K562 (cell line): Measurements from ENCODE around the gene PEF1. TPM values are rescaled to one million over a fixed set of nuclear protein-coding genes. Genes with fewer than 3 reads are reported as not detected.

Experiments used
- ELF1 ChIP-seq: fragments of 200-800 bp; sonication (Bioruptor generic); IDR thresholded peaks from 2 replicates; pipeline ENCODE4 v1.6.1; 2016; ENCODE audit warnings: missing genetic modification characterization, missing compliant biosample characterization
- GATA2 ChIP-seq: sonication (generic); formaldehyde crosslinking; IDR thresholded peaks from 2 replicates; pipeline ENCODE4 v1.4.0; 2020; ENCODE audit warnings: mild to moderate bottlenecking, missing genetic modification reagents
- IFI16 ChIP-seq: fragments of 250-450 bp; sonication (Bioruptor Pico); IDR thresholded peaks from 2 replicates; pipeline ENCODE4 v2.1.2; 2022; ENCODE audit warnings: mild to moderate bottlenecking, inconsistent platforms
- ILF3 ChIP-seq: fragments of 450-650 bp; IDR thresholded peaks from 2 replicates; pipeline ENCODE4 v1.6.1; 2018; ENCODE audit warnings: antibody characterized with exemption, mild to moderate bottlenecking, moderate library complexity, borderline replicate concordance
- MAFK ChIP-seq: IDR thresholded peaks from 2 replicates; pipeline ENCODE4 v1.6.1; 2011; ENCODE audit warnings: low read length, improper control_type of control experiment
- MEF2A ChIP-seq: IDR thresholded peaks from 2 replicates; pipeline ENCODE4 v1.6.1; 2011; ENCODE audit warnings: low read depth, mild to moderate bottlenecking, low read length, moderate library complexity; ENCODE audit not compliant: control insufficient read depth
- PHB2 ChIP-seq: fragments of 450-650 bp; IDR thresholded peaks from 2 replicates; pipeline ENCODE4 v1.6.1; 2017; ENCODE audit warnings: low read depth
- PPARD ChIP-seq: fragments of 250-450 bp; sonication (Bioruptor Pico); IDR thresholded peaks from 2 replicates; pipeline ENCODE4 v1.8.0; 2022; ENCODE audit warnings: inconsistent platforms, mild to moderate bottlenecking, moderate library complexity
- SP1 ChIP-seq: sonication (generic); formaldehyde crosslinking; IDR thresholded peaks from 2 replicates; pipeline ENCODE4 v1.8.1; 2022; ENCODE audit warnings: mild to moderate bottlenecking, missing genetic modification reagents
- SRF ChIP-seq, 2 experiments: fragments of 250-450, 450-650 bp in 1 of 2; sonication (Bioruptor Pico) in 1 of 2; sonication (generic) in 1 of 2; formaldehyde crosslinking; IDR thresholded peaks; 2 replicates each; pipeline versions ENCODE4 v1.5.0 to v1.5.1; 2020 to 2022; ENCODE audit warnings: mild to moderate bottlenecking in 1 of 2, missing genetic modification reagents in 1 of 2
- TRIM24 ChIP-seq, 2 experiments: fragments of 450-650 bp; IDR thresholded peaks; 2 replicates each; pipeline ENCODE4 v1.6.1; 2016
- YY1 ChIP-seq, 3 experiments: IDR thresholded peaks; 2 replicates each; pipeline ENCODE4 v1.6.1; 2011; ENCODE audit warnings: low read length in 2 of 3, mild to moderate bottlenecking in 2 of 3, moderate library complexity in 2 of 3, borderline replicate concordance in 1 of 3, control low read depth in 1 of 3, low read depth in 1 of 3; ENCODE audit not compliant: insufficient read depth in 3 of 3, insufficient replicate concordance in 2 of 3, control insufficient read depth in 1 of 3, insufficient read length in 1 of 3; ENCODE audit errors: extremely low read depth in 1 of 3
- ZNF212 ChIP-seq: fragments of 450-650 bp; formaldehyde crosslinking; IDR thresholded peaks from 2 replicates; pipeline ENCODE4 v1.4.0; 2020; ENCODE audit warnings: mild to moderate bottlenecking
- polyA plus RNA-seq, 8 experiments: library from polyadenylated mRNA; depleted of rRNA in 4 of 8; stranded (reverse) in 5 of 8; unstranded in 3 of 8; fragments of >200 nt; fragmentation: Nextera tagmentation in 2 of 8; fragmentation: Illumina TruSeq in 1 of 8; extraction: Ambion mirVana in 2 of 8; extraction: Trizol in 1 of 8; gene quantifications; 2 replicates each; pipeline versions ENCODE4 v1.2.1 to v1.2.3, GENCODE V29; 2011 to 2014; ENCODE audit warnings: inconsistent platforms in 1 of 8, missing spikeins in 1 of 8
- total RNA-seq, 7 experiments: library from RNA; depleted of rRNA in 6 of 7; stranded (reverse); fragments of >200 nt in 6 of 7; fragmentation: Illumina TruSeq in 2 of 7; extraction: Trizol in 2 of 7; gene quantifications; 2 replicates each; pipeline versions ENCODE4 v1.2.1 to v1.2.3, GENCODE V29; 2011 to 2021; ENCODE audit warnings: low replicate concordance in 1 of 7
- TF ChIP-seq, protein P1 (sequence below): fragments of 200-800 bp; sonication (Bioruptor generic); IDR thresholded peaks from 2 replicates; pipeline ENCODE4 v1.6.1; 2016; ENCODE audit warnings: missing genetic modification characterization, missing compliant biosample characterization
- TF ChIP-seq, protein P2 (sequence below): fragments of 450-650 bp; IDR thresholded peaks from 2 replicates; pipeline ENCODE4 v1.6.1; 2017; ENCODE audit warnings: antibody characterized with exemption
- TF ChIP-seq, protein P3 (sequence below): fragments of 450-650 bp; IDR thresholded peaks from 2 replicates; pipeline ENCODE4 v1.6.1; 2018; ENCODE audit warnings: mild to moderate bottlenecking, low read depth; ENCODE audit not compliant: partially characterized antibody
- TF ChIP-seq, protein P4 (sequence below): fragments of 250-450 bp; sonication (Bioruptor Pico); IDR thresholded peaks from 2 replicates; pipeline ENCODE4 v1.5.0; 2020; ENCODE audit warnings: mild to moderate bottlenecking

Gene PEF1
- total and polyA plus RNA-seq, 9 of the 15 experiments (the other 6 are each of a cell fraction or from before 2014, with no cell fraction given) = 26.3 to 95.5 (median 61.9) TPM

DNA sequence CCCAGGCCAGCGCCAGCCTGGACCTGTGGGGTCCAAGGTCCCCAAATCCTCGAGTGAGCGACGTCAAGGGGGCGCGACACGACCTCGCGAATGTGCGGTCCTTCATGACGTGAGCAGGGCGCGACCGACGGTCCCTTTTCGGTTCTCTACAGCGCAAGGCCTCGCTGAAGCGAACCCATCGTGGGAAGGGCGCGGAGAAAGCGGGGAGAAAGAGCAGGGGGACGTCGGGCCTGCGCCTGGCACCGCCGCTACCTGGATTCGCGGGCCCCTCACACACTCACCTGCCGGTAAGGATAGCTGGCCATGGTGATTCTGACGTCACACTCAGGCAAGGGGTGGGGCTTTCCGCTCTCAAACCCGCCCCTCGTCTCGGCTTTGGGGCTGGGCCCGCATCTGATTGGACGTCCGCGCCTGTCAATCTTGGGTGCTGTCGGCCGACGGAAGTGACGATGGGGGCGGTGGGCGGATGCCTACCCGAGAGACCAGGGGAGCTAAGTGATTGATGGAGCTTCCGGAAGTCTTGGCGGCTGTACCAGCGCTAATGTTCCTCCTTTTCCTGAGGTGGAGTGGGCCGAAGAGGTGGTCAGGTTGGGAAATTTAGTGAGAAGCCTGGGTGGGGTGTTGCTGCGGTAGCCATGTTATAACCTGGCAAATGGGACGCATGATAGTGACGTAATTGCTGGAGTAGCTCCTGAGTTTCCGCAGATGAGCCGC is at the start of gene PEF1 (continued):
- TF ChIP-seq YY1 (IDR thresholded peaks at IDR 0.05; ENCODE audit: borderline replicate concordance in 1 of 3, control insufficient read depth in 1 of 3, extremely low read depth in 1 of 3, insufficient read depth in 3 of 3, insufficient read length in 1 of 3, insufficient replicate concordance in 2 of 3, low read depth in 1 of 3, low read length in 2 of 3) = peak; percentile 97 to 99 (median 99)
- TF ChIP-seq, protein P1, sequence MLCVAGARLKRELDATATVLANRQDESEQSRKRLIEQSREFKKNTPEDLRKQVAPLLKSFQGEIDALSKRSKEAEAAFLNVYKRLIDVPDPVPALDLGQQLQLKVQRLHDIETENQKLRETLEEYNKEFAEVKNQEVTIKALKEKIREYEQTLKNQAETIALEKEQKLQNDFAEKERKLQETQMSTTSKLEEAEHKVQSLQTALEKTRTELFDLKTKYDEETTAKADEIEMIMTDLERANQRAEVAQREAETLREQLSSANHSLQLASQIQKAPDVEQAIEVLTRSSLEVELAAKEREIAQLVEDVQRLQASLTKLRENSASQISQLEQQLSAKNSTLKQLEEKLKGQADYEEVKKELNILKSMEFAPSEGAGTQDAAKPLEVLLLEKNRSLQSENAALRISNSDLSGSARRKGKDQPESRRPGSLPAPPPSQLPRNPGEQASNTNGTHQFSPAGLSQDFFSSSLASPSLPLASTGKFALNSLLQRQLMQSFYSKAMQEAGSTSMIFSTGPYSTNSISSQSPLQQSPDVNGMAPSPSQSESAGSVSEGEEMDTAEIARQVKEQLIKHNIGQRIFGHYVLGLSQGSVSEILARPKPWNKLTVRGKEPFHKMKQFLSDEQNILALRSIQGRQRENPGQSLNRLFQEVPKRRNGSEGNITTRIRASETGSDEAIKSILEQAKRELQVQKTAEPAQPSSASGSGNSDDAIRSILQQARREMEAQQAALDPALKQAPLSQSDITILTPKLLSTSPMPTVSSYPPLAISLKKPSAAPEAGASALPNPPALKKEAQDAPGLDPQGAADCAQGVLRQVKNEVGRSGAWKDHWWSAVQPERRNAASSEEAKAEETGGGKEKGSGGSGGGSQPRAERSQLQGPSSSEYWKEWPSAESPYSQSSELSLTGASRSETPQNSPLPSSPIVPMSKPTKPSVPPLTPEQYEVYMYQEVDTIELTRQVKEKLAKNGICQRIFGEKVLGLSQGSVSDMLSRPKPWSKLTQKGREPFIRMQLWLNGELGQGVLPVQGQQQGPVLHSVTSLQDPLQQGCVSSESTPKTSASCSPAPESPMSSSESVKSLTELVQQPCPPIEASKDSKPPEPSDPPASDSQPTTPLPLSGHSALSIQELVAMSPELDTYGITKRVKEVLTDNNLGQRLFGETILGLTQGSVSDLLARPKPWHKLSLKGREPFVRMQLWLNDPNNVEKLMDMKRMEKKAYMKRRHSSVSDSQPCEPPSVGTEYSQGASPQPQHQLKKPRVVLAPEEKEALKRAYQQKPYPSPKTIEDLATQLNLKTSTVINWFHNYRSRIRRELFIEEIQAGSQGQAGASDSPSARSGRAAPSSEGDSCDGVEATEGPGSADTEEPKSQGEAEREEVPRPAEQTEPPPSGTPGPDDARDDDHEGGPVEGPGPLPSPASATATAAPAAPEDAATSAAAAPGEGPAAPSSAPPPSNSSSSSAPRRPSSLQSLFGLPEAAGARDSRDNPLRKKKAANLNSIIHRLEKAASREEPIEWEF (CRISPR knock-in tag) = no peak
- peak; percentile 98 for TF ChIP-seq SP1 (CRISPR knock-in tag)
- TF ChIP-seq, protein P2, sequence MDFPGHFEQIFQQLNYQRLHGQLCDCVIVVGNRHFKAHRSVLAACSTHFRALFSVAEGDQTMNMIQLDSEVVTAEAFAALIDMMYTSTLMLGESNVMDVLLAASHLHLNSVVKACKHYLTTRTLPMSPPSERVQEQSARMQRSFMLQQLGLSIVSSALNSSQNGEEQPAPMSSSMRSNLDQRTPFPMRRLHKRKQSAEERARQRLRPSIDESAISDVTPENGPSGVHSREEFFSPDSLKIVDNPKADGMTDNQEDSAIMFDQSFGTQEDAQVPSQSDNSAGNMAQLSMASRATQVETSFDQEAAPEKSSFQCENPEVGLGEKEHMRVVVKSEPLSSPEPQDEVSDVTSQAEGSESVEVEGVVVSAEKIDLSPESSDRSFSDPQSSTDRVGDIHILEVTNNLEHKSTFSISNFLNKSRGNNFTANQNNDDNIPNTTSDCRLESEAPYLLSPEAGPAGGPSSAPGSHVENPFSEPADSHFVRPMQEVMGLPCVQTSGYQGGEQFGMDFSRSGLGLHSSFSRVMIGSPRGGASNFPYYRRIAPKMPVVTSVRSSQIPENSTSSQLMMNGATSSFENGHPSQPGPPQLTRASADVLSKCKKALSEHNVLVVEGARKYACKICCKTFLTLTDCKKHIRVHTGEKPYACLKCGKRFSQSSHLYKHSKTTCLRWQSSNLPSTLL = no peak
- TF ChIP-seq, protein P3, sequence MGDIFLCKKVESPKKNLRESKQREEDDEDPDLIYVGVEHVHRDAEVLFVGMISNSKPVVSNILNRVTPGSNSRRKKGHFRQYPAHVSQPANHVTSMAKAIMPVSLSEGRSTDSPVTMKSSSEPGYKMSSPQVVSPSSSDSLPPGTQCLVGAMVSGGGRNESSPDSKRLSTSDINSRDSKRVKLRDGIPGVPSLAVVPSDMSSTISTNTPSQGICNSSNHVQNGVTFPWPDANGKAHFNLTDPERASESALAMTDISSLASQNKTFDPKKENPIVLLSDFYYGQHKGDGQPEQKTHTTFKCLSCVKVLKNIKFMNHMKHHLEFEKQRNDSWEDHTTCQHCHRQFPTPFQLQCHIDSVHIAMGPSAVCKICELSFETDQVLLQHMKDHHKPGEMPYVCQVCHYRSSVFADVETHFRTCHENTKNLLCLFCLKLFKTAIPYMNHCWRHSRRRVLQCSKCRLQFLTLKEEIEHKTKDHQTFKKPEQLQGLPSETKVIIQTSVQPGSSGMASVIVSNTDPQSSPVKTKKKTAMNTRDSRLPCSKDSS = no peak
- no peak for TF ChIP-seq ILF3
- peak; percentile 87 for TF ChIP-seq ELF1 (tag)
- TF ChIP-seq GATA2 (CRISPR knock-in tag) = no peak
- no peak; the same call in 1 of the 2 replicates for TF ChIP-seq PHB2
- TF ChIP-seq IFI16 (CRISPR knock-in tag) = no peak
- TF ChIP-seq PPARD (CRISPR knock-in tag) = no peak
- TF ChIP-seq ZNF212 (CRISPR knock-in tag) = no peak
- peak in 1 of 2 experiments; percentile 36; a peak in 1 of 4 replicates for TF ChIP-seq SRF (CRISPR knock-in tag; IDR thresholded peaks at IDR 0.05)
- TF ChIP-seq TRIM24 (IDR thresholded peaks at IDR 0.05) = peak in 1 of 2 experiments; percentile 31; a peak in 1 of 4 replicates
- TF ChIP-seq MAFK = no peak
- no peak for TF ChIP-seq MEF2A
- TF ChIP-seq, protein P4, sequence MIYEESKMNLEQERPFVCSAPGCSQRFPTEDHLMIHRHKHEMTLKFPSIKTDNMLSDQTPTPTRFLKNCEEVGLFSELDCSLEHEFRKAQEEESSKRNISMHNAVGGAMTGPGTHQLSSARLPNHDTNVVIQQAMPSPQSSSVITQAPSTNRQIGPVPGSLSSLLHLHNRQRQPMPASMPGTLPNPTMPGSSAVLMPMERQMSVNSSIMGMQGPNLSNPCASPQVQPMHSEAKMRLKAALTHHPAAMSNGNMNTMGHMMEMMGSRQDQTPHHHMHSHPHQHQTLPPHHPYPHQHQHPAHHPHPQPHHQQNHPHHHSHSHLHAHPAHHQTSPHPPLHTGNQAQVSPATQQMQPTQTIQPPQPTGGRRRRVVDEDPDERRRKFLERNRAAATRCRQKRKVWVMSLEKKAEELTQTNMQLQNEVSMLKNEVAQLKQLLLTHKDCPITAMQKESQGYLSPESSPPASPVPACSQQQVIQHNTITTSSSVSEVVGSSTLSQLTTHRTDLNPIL = no peak
